T follicular helper cell (primary cell): Measurements from ENCODE around the gene ZNHIT3.
"Not testable (repeated sequence)": the region's sequence is repeated elsewhere in the genome, so short reads cannot be mapped to it uniquely, and the experiment has no call there.

Experiments
- DNase-seq: peaks from one replicate; pipeline ENCODE4 v3.0.0-alpha.2; 2020; ENCODE audit warnings: low read depth
- total RNA-seq, 2 experiments: gene quantifications; one replicate each; lab custom pipeline; 2026; lab: John Stamatoyannopoulos, UW

Gene ZNHIT3
- 44.0 to 46.4 reads per million in 2 experiments for total RNA-seq

DNA sequence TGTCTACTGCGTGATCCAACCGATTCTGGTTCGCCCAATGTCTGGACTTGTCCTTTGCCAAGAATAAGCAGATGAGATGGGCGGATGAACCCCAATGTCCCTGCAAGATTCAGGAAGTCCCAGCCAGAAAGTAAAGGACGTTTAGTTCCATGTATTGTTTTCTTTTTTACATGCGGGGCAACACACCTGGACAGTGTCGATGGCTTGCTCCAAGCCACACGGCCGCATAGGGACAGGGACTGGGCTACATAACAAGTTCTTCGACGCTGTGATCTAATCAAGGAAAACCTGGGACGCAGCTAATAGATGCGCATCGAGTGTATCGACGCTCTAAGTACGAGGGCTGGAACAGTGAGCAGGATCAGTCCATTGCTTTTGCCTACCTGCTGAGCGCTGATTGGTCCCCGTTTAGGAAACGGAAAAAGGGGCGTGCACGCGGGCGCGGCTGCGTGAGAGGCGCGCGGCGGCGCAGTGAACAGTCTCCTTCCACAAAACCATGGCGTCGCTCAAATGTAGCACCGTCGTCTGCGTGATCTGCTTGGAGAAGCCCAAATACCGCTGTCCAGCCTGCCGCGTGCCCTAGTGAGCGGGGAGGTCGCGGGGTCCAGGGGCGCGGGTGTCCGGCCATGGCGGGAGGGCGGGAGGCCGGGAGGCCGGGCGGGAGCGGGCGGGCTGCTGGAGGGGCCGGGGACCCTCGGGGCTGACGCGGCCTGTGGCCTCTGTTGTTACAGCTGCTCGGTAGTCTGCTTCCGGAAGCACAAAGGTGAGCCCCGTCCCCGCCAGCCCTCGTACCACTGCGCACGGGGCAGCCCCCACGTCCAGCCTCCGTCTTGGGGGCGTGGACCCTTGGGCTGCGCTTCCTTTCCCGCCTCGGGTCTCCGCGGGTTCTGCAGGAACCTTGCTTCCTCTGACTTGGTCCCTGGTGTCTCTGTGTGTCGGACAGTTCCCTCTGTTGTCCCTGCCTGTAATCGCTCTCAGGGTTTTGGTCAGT, at the start of gene ZNHIT3:
TSS of gene ZNHIT3 (plus strand) at position 478 of the 991 bp plus-strand sequence. CDS start at position 497, 19 bp downstream.
- DNase-seq = peak; percentile 88

DNA sequence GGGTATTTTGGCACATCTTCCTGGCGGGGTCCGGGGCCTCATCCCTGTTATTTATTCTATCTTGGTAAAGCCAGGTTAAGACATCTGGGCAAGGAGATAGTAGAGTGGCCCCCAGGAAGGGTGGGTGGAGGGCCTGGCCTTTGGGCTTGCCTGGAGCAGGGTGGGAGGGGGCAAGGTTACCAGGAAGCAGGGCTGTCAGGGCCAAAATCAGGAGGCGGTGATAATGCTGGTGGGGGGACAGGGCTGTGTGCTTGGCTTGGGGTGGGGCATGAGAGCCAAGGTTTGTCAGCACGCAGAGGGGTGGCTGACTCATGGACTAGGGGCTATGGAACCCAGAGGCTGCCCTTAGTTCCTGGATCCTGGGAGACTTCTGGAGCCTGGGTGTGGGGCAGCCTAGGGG, 44.7 kb upstream of the ZNHIT3 start:
- DNase-seq = not testable (repeated sequence)

GRCh38 chr17:36443777-36444176, 42.7 kb upstream of the ZNHIT3 start:
- no peak for DNase-seq

- DNase-seq = not testable (repeated sequence)
These were observed 36.5 kb upstream of the ZNHIT3 start for GRCh38 chr17:36449997-36450396.

DNA sequence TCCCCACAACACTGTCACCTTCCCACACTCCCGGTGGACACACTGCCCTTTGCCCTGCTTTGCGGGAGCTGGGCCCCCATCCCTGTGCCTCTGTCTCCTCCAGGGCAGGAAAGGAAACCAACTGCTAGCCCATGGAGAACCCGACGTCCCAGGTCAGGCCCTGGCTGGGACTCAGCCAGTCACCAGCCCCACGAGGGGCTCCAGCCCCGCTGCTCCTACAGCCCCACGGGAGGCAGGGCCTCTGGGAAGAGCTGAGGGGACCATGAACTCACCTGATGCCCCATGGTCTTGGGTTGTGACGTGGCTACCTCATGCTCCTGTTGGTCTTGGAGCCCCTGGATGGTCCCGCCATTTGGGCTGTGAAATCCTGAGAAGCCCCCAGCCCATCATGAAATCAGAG, 33.6 kb upstream of the ZNHIT3 start:
- not testable (repeated sequence) for DNase-seq

DNA sequence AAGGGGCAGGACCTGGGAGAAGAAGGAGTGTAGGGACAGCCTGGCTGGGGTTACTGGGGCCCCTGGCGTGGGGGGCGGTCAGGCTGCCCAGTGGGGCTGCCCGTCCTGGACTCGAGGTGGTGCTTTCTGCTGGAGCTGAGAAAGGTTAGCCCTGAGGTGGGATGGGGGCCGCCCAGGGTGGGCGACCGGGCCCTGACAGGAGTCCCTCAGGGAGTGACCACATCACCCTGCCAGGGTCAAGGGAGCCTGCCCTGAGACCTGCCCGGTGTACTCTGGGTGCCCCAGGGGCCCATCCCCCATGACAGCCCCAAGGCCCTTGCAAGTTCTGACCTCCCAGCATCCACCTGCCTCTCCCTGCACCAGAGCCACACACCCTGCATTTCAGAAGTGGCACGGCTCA, 28.8 kb upstream of the ZNHIT3 start:
- not testable (repeated sequence) for DNase-seq

DNA sequence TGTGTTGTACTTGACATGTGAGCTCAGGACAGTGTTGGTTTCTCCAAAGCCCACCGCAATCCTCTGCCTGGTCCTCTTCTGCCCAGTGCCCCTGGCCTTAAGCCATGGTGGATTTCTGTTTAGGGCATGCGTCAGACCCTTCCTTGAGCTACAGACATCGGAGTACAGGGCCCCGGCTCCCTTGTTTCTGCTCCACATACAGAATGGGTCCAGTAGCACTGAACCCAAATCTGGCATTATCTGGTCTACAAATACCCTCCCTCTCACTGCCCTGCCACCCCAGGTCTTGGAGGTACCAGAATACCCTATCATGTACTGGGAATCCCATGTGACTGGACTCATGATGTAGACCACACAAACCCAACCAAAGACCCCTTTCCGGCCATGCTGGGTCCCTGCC, 27.4 kb upstream of the ZNHIT3 start:
- no peak for DNase-seq

DNA sequence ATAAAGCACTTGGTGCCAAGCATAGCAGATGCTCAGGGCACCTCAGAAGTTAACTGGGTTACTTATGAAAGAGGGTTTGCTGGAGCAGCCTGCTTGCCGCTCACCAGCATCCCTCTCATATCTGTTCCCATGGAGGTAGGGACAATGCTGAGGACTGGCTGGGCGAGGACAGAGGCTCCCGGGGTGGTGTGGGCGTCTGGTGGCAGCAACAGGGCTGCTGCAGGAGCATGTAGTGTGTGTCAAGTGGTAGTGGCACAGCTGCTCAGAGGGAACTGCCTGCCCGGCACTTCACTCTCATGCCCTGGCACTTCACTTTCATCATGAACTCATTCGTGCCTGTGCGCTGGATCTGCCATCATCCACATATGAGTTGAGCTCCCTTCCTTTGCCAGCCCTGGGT, 26.9 kb upstream of the ZNHIT3 start:
- DNase-seq = no peak

DNA sequence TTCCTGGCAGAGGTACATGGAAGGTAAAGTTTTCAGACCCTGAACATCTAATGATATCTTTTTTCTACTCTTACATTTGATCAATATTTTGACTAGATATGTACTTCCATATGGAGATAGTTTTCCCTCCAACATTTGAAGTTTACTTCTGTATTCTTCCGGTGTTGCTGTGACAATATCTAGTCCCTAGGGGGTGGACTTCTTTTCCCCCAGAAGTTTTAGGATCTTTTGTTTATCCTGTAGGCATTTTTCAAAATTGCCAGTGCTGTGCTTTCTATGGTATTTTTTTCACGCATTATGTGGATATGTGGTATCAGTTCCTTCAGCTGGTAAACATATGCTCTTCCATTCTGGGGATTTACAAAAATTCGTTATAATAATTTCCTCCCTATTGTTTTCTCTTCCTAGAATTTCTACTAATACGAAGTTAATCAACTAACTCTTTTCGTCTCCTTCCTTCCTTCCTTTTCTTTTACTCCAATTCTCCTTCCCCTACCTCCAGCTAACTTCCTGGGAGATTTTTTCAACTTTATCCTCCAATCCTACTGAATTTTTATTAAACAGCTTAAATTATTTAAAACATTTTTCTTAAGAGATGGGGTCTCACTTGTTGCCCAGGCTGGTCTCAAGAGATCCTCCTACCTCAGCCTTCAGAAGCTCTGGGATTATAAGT, 26.1 kb upstream of the ZNHIT3 start:
- DNase-seq = no peak

DNA sequence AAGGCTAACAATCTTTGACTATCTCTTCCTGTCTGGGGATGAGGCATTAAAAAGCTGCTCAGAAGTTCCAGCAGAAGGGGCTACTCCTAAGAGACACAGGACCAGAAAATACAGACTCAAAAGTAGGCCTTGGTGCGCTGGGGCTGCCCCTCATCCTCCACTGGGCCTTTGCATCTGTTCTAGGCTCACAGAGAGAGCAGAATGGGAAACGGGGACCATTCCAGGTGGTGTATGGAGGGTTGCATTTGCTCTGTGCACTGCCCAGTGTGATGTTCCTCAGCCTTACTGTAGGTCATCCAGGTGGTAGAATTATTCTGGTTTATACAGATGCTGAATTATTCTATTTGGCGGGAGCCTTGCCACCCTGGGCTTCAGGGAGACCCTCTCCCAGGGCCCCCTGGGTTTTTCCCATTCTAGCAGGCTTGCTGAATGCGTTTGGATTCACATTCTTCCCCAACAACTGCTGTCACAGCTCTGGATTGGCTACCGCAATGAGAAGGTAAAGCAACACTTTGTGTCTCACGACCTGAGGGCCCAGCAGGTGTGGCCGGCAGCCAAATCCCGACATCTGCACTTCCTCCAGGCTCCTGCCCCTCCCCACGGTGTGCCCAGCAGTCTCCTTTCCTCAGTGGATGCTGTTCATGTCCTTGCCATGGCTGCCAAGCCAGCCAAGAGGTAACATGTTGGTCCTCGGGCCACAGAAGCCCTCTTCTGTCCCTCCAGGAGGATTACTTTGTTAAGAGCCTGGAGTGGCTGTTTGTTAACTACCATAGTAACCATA, 25.0 kb upstream of the ZNHIT3 start:
- no peak for DNase-seq

GRCh38 chr17:36463916-36464764, 22.3 kb upstream of the ZNHIT3 start:
- DNase-seq = no peak

DNA sequence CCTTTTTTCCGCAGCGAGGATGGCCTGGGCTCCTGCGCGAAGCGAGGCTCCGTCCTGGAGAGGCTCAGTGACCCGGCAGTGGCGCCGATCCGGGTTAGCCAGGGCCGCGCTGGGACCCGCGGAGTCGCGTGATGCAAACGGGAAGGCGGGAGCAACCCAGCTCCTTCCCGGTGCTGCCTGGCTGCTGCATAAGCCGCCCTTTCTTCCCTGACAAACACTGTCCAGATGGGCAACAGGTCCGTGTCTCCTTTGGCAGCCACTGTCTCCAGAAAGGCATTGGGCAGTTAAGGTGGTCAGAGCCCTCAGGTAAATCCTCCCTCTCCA, 21.8 kb upstream of the ZNHIT3 start:
- no peak for DNase-seq

- no peak for DNase-seq
These were observed 17.4 kb upstream of the ZNHIT3 start for GRCh38 chr17:36468903-36469635.

DNA sequence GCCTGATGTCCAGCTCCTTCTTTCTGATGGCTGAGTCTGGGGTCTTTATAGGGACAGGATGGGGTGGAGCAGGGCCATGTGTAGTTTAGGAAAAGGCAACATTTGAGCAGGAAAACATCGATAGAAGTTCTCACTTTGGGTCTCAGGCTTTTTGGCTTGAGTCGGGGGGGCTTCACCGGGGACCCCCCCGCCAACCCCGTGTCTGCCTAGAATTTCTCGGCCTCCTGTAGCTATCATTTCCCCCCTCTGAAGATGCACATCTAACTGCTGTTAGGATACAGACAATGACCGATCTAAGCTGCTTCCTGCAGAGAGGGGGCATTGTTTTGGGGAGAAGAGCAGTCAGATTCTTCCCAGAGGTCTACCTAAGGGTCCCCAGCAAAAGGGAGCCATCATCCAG, 16.7 kb upstream of the ZNHIT3 start:
- no peak for DNase-seq

- DNase-seq = no peak
These were observed 16.0 kb upstream of the ZNHIT3 start for GRCh38 chr17:36470499-36470898.

- no peak for DNase-seq
These were observed 11.9 kb upstream of the ZNHIT3 start for GRCh38 chr17:36474571-36474970.

- DNase-seq = no peak
These were observed 11.0 kb upstream of the ZNHIT3 start for GRCh38 chr17:36475346-36475970.

- no peak for DNase-seq
These were observed 4.7 kb upstream of the ZNHIT3 start for GRCh38 chr17:36481829-36482228.

DNA sequence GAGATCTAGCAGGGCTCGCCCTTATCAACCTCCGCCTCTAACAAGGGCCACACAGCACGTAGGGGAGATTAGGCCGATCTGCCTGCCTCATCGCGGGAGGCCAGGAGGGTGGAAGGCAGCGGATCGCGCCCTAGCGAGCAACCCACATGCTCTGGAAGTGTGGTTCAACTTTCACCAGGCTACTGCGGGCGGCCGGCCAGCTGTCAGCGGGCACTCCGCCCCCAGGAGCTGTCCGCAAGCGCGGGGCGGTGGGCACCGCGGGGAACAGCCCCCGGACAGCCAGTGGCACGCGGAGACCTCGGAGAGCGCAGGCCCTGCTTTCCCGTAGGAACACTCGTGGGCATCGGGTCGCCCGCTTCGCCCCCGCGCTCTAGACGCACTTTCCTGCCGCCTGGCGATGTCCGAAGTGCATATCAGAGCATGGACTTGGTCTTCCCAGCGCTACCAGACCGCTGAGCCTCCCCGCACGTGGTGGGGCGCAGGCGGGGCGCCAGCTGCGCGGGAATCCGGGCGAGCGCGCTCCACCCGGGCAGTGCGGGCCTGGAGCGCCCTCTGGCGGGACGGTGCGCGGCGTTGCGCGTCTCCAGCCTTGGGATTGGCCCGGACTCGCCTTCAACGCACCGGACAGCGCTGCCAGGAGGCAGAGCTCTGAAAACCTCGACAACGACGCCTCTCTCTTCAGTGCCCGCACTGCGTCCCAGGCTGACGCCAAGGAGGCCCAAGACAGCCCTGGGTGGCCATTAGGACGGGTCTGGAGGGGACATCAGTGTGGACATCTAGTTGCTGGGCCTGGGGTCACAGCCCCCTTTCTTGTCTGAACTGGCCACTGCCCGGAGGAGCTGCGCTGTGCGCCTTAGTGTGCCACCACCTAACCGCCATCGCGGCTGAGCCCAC, 3.6 kb upstream of the ZNHIT3 start:
- DNase-seq = peak; percentile 59
